T follicular helper cell (primary cell): ENCODE data around the gene CPB2.
A peak's percentile ranks its signal among the peaks of the same experiment; 100 is the strongest.

Experiments
- DNase-seq: peaks from one replicate; pipeline ENCODE4 v3.0.0-alpha.2; 2020; ENCODE audit warnings: low read depth

CPB2 gene

GRCh38 chr13:46052319-46053161 is 52.3 kb downstream of the CPB2 start, which contains the start of gene ZC3H13:
TSS of gene ZC3H13 (minus strand) at chr13:46052746. CDS start at chr13:46045507, 7,239 bp downstream.
- DNase-seq: peak; percentile 91

GRCh38 chr13:46051968-46052318 is 52.9 kb downstream of the CPB2 start:
- DNase-seq: no peak

- no peak for DNase-seq
Measured at GRCh38 chr13:46050771-46051170, 54.1 kb downstream of the CPB2 start.

GRCh38 chr13:46045424-46045823 is 59.4 kb downstream of the CPB2 start:
- DNase-seq: no peak

GRCh38 chr13:46043647-46044046 is 61.2 kb downstream of the CPB2 start:
- no peak for DNase-seq

GRCh38 chr13:46041419-46041839 is 63.4 kb downstream of the CPB2 start:
- no peak for DNase-seq

GRCh38 chr13:46040763-46041162 is 64.1 kb downstream of the CPB2 start:
- no peak for DNase-seq

- DNase-seq: no peak
Measured at GRCh38 chr13:46039411-46040182, 65.2 kb downstream of the CPB2 start.

GRCh38 chr13:46038296-46038695 is 66.5 kb downstream of the CPB2 start:
- DNase-seq: no peak

GRCh38 chr13:46035066-46035465 is 69.8 kb downstream of the CPB2 start:
- no peak for DNase-seq

GRCh38 chr13:46032341-46032740 is 72.5 kb downstream of the CPB2 start:
- DNase-seq: no peak

GRCh38 chr13:46031581-46032263 is 73.1 kb downstream of the CPB2 start:
- no peak for DNase-seq

- no peak for DNase-seq
Measured at GRCh38 chr13:46025157-46025556, 79.7 kb downstream of the CPB2 start.

GRCh38 chr13:46022481-46022880 is 82.4 kb downstream of the CPB2 start:
- DNase-seq: no peak

GRCh38 chr13:46016216-46016615 is 88.6 kb downstream of the CPB2 start:
- no peak for DNase-seq

GRCh38 chr13:46015366-46015765 is 89.5 kb downstream of the CPB2 start:
- DNase-seq: no peak

- no peak for DNase-seq
Measured at GRCh38 chr13:46012404-46012803, 92.4 kb downstream of the CPB2 start.

- no peak for DNase-seq
Measured at GRCh38 chr13:46010148-46010547, 94.7 kb downstream of the CPB2 start.

GRCh38 chr13:46008631-46009030 is 96.2 kb downstream of the CPB2 start:
- DNase-seq: no peak

GRCh38 chr13:46006688-46007452 is 98.0 kb downstream of the CPB2 start:
- DNase-seq: no peak

- DNase-seq: no peak
Measured at GRCh38 chr13:46004491-46004890, 100.3 kb downstream of the CPB2 start.
